ENCODE data around the gene TMEM74B. TPM values are rescaled to one million over a fixed set of nuclear protein-coding genes. Genes with fewer than 3 reads are reported as not detected.

TMEM74B gene
- total and polyA plus RNA-seq, 9 of the 15 experiments (the other 6 are each of a cell fraction or from before 2014, with no cell fraction given), result 0.24 to 19.0 (median 7.5) TPM

GRCh38 chr20:1155342-1155741 lies 29.4 kb downstream of the TMEM74B start:
- H3K79me2 ChIP-seq (ENCODE audit: control insufficient read depth, insufficient read depth, low read length), result no peaks in the 10 kb centered on the region; the same call in 2 of the 3 replicates
- no peak for DNase-seq (ENCODE audit: extremely low read depth in 1 of 4, low spot score in 3 of 4)
- ChIA-PET CTCF (ENCODE audit: low intra/inter-chr PET ratio) (no interaction called here), POLR2A (no interaction called here)
- H3K36me3 ChIP-seq (ENCODE audit: control insufficient read depth, insufficient read depth, low read length), result peaks cover 49% of the 10 kb centered on the region
- intact Hi-C loops (cut with micrococcal nuclease), result no loop called here
- H3K4me3 ChIP-seq, result no peak overlapping the region
- H3K27ac ChIP-seq (ENCODE audit: extremely low read depth, low read depth, low read length), result no peak overlapping the region
- no peak for ATAC-seq
- no peaks in the 10 kb centered on the region for H3K9me3 ChIP-seq (replicated peaks; ENCODE audit: control insufficient read depth, insufficient read depth, low read depth, low read length)
- TF ChIP-seq SIX5 (IDR thresholded peaks at IDR 0.05; ENCODE audit: borderline replicate concordance in 1 of 2, insufficient read depth in 1 of 2, low read depth in 1 of 2, low read length in 2 of 2) (no peak), ZNF436 (CRISPR knock-in tag; IDR thresholded peaks at IDR 0.05) (no peak), PCBP2 (IDR thresholded peaks at IDR 0.05; ENCODE audit: low read depth, low read length, poor library complexity, severe bottlenecking) (no peak), SRSF3 (IDR thresholded peaks at IDR 0.05; ENCODE audit: insufficient read depth, low read length) (no peak), EZH2 (IDR thresholded peaks at IDR 0.05; ENCODE audit: borderline replicate concordance, low read depth, low read length) (no peak), CCAR2 (IDR thresholded peaks at IDR 0.05; ENCODE audit: low read depth, low read length) (no peak), CHD7 (IDR thresholded peaks at IDR 0.05; ENCODE audit: low read depth, low read length) (no peak), MCM2 (IDR thresholded peaks at IDR 0.05; ENCODE audit: low read depth) (no peak), HMBOX1 (IDR thresholded peaks at IDR 0.05) (no peak)
- BruUV-seq (replicated peaks), result no TSS peak
- no peak for FAIRE-seq
- 100% methylated on average over 3 of the region's 3 CpGs for WGBS (ENCODE audit: insufficient coverage, low coverage, missing lambda C conversion rate)
- no peaks in the 10 kb centered on the region for H3K9me1 ChIP-seq (ENCODE audit: control insufficient read depth, insufficient read depth, low read length)
- no peaks in the 10 kb centered on the region for H4K20me1 ChIP-seq (replicated peaks; ENCODE audit: control insufficient read depth, insufficient read depth, low read length)
- H3K4me2 ChIP-seq (ENCODE audit: insufficient read depth, low read length), result no peak overlapping the region
- H2AFZ ChIP-seq (ENCODE audit: low read depth, low read length), result no peak overlapping the region
- no peak overlapping the region for H3K9ac ChIP-seq (ENCODE audit: insufficient read depth in 1 of 2, low read depth in 2 of 2, low read length in 2 of 2)
- in situ Hi-C loops (cut with MboI), result no loop called here
- H3K27me3 ChIP-seq (ENCODE audit: control insufficient read depth in 2 of 2, insufficient read depth in 2 of 2, low read length in 2 of 2), result no peaks in the 10 kb centered on the region
- H3K4me1 ChIP-seq (replicated peaks in 1 of 2; ENCODE audit: control insufficient read depth in 2 of 2, insufficient read depth in 2 of 2, low read length in 2 of 2), result no peaks in the 10 kb centered on the region

All from K562 (cell line).